K562 treated with DMSO at 1 percent for 48 hours (cell line): Measurements from ENCODE around the gene PCDHA13. TPM values are rescaled to one million over a fixed set of nuclear protein-coding genes. Genes with fewer than 3 reads are reported as not detected.

Experiments
- total RNA-seq: library from RNA; unstranded; fragments of 300-600 nt; gene quantifications from 2 replicates; pipeline ENCODE4 v1.2.3, GENCODE V29; 2022; ENCODE audit warnings: low replicate concordance; ENCODE audit errors: extremely low read depth

Gene PCDHA13, protein sequence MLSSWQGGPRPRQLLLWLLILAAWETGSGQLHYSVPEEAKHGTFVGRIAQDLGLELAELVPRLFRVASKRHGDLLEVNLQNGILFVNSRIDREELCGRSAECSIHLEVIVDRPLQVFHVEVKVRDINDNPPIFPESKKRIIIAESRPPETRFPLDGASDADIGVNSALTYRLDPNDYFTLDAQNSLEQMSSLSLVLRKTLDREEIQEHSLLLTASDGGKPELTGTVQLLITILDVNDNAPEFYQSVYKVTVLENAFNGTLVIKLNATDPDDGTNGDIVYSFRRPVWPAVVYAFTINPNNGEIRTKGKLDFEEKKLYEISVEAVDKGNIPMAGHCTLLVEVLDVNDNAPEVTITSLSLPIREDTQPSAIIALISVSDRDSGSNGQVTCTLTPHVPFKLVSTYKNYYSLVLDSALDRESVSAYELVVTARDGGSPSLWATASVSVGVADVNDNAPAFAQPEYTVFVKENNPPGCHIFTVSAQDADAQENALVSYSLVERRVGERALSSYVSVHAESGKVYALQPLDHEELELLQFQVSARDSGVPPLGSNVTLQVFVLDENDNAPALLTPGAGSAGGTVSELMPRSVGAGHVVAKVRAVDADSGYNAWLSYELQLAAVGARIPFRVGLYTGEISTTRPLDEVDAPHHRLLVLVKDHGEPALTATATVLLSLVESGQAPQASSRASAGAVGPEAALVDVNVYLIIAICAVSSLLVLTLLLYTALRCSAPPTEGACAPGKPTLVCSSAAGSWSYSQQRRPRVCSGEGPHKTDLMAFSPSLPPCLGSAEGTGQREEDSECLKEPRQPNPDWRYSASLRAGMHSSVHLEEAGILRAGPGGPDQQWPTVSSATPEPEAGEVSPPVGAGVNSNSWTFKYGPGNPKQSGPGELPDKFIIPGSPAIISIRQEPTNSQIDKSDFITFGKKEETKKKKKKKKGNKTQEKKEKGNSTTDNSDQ
- not detected in 2 replicates for total RNA-seq

DNA sequence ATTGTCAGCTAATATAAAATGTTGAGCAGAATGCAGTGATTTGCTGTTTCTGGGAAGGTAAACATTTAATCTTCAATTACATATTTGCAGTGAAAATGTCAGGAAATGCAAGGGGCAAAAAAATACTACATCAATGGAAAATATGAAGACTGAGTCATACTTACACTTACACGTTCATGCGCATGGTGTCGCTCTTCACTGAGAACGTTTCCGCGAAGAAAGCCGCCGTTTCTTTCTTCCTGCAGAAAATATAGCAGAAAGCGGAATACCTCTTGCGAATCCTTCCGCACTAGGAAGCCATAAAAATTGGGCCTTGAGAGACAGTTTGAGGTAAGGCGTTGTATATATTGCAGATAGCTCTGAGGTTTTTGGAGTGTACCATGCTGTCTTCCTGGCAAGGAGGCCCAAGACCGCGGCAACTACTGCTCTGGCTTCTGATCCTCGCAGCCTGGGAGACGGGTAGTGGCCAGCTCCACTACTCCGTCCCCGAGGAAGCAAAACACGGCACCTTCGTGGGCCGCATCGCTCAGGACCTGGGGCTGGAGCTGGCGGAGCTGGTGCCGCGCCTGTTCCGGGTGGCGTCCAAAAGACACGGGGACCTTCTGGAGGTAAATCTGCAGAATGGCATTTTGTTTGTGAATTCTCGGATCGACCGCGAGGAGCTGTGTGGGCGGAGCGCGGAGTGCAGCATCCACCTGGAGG is at the start of gene PCDHA13:
TSS of gene PCDHA13 (plus strand) at position 236 of the 702 bp plus-strand sequence. CDS start at position 381, 145 bp downstream.

DNA sequence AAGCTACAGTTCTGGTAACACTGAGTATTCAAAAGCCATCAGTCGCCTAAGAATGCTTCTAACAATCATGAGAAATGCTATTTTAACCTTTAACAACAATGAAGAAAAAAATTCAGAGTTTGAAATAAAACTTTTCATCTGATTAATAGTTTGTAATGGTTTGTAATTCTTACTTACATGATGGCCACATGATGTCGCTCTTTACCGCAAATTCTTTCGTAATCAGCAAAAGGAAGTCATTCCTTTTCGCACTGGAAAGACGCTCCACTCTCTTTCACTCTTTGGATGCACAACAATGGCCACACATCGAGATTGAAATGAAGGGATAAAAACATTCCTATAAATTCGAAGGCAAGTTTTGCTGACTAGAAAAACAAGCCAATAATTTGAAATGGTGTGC is 47.9 kb upstream of the PCDHA13 start, which contains the start of gene PCDHA7:
TSS of gene PCDHA7 (plus strand) at position 277 of the 400 bp plus-strand sequence. CDS start at position 392, 115 bp downstream.

DNA sequence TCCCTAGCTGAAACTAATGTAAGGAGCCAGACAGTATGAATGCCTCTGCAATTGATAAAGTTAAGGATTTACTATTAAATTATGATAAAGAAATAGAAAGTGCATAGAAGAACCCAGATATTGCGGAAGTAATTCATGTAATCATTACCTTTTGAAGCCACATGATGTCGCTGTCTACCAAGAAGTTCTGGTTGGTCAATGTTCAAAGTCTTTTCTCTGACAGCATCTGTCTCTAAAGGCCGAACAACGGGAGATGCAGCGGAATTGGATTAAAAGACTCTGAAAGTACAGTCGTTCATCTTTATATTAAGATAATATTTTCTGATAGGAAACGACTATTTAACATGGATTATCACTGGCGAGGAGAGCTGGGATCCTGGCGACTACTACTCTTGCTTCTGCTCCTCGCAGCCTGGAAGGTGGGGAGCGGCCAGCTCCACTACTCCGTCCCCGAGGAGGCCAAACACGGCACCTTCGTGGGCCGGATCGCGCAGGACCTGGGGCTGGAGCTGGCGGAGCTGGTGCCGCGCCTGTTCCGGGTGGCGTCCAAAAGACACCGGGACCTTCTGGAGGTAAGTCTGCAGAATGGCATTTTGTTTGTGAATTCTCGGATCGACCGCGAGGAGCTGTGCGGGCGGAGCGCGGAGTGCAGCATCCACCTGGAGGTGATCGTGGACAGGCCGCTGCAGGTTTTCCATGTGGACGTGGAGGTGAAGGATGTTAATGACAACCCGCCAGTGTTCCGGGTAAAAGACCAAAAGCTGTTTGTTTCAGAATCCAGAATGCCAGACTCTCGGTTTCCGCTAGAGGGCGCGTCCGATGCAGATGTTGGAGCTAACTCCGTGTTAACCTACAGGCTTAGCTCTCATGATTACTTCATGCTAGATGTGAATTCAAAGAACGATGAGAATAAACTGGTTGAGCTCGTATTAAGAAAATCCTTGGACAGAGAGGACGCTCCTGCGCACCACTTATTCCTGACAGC is 40.7 kb upstream of the PCDHA13 start, which contains the start of gene PCDHA8:
TSS of gene PCDHA8 (plus strand) at position 210 of the 985 bp plus-strand sequence. CDS start at position 345, 135 bp downstream.

DNA sequence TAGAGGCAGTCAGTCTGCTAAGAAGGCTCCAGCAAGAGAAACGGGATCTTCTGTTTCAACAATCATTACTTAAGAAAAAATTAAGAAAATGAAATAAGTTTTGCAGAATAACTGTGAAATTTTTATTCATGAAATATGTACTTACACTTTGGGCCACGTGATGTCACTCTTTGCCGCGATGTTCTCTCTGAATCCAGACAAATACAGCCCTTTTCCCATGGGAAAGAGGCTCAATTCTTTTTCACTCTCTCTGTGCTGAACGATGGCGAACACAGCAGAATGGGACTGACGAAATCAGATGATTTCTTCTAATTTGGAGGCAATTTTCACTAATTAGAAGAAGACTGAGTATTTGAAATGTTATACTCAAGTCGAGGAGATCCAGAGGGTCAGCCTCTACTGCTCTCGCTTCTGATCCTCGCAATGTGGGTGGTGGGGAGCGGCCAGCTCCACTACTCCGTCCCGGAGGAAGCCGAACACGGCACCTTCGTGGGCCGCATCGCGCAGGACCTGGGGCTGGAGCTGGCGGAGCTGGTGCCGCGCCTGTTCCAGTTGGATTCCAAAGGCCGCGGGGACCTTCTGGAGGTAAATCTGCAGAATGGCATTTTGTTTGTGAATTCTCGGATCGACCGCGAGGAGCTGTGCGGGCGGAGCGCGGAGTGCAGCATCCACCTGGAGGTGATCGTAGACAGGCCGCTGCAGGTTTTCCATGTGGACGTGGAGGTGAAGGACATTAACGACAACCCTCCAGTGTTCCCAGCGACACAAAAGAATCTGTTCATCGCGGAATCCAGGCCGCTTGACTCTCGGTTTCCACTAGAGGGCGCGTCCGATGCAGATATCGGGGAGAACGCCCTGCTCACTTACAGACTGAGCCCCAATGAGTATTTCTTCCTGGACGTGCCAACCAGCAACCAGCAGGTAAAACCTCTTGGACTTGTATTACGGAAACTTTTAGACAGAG is 33.5 kb upstream of the PCDHA13 start, which contains the start of gene PCDHA9:
TSS of gene PCDHA9 (plus strand) at position 244 of the 964 bp plus-strand sequence. CDS start at position 358, 114 bp downstream.

DNA sequence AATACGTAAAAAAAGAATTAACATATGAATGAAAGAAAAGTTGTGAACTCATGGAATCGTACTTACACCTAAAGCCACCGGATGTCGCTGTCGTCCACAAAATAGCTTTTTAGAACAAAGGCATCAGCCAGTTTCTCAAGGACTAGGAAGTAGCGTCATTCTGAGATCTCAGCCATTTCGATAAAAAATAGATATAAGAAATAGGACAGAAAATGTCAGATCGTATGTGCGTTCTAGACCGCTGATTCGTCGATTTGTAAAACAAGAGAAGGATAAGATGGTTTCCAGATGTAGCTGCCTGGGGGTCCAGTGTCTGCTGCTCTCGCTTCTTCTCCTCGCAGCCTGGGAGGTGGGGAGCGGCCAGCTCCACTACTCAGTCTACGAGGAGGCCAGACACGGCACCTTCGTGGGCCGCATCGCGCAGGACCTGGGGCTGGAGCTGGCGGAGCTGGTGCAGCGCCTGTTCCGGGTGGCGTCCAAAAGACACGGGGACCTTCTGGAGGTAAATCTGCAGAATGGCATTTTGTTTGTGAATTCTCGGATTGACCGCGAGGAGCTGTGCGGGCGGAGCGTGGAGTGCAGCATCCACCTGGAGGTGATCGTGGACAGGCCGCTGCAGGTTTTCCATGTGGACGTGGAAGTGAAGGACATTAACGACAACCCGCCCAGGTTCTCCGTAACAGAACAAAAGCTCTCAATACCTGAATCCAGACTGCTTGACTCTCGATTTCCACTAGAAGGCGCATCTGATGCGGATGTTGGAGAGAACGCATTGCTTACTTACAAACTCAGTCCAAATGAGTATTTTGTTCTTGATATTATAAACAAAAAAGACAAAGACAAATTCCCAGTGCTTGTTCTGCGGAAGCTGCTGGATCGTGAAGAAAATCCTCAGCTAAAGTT is 25.9 kb upstream of the PCDHA13 start, which contains the start of gene PCDHA10:
TSS of gene PCDHA10 (plus strand) at position 126 of the 903 bp plus-strand sequence. CDS start at position 278, 152 bp downstream.

DNA sequence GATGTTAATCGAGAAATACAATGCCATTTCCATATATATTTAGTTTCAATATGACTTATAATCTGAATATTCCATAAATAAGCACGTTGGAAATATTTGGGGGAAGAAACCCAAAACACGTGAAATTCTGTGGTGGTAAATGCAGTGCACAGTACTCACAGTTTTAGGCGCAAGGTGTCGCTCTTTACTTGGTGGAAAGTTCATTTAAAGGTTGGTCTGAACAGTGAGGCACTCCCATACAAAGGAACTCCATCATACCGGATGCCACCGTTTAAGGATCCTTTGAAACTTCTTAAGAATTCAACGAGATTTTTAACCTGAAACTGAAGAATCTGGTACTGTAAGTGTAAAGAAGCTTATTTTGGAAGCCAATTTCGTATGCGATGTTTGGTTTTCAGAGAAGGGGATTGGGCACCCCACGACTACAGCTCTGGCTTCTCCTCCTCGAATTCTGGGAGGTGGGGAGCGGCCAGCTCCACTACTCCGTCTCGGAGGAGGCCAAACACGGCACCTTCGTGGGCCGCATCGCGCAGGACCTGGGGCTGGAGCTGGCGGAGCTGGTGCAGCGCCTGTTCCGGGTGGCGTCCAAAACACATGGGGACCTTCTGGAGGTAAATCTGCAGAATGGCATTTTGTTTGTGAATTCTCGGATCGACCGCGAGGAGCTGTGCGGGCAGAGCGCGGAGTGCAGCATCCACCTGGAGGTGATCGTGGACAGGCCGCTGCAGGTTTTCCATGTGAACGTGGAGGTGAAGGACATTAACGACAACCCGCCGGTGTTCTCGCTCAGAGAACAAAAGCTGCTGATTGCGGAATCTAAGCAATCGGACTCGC is 13.0 kb upstream of the PCDHA13 start, which contains the start of gene PCDHA11:
TSS of gene PCDHA11 (plus strand) at position 237 of the 834 bp plus-strand sequence. CDS start at position 384, 147 bp downstream.

DNA sequence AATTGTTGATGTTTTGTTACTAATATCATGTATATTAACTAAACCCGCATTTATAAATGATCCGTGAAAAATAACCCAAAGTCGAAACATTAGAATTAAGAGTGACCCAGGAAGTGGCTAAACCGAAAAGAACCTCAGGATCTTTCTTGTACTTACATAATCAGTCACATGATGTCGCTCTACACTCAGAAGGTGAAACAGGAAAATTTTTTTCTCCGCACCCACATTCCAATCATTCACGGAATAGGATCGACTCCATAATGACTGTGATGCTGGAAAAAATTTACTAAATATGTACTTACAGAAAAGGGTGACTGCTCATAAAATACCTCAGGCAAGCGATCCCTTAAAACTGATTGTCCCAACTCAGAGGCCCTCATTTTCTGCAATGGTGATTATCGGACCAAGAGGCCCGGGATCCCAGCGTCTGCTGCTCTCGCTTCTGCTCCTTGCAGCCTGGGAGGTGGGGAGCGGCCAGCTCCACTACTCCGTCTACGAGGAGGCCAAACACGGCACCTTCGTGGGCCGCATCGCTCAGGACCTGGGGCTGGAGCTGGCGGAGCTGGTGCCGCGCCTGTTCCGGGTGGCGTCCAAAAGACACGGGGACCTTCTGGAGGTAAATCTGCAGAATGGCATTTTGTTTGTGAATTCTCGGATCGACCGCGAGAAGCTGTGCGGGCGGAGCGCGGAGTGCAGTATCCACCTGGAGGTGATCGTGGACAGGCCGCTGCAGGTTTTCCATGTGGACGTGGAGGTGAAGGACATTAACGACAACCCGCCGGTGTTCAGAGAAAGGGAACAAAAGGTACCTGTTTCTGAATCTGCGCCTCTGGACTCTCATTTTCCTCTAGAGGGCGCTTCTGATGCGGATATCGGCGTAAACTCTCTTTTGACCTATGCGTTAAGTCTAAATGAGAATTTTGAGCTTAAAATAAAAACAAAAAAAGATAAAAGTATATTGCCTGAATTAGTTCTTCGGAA is 6.5 kb upstream of the PCDHA13 start, which contains the start of gene PCDHA12:
TSS of gene PCDHA12 (plus strand) at position 224 of the 981 bp plus-strand sequence. CDS start at position 389, 165 bp downstream.

DNA sequence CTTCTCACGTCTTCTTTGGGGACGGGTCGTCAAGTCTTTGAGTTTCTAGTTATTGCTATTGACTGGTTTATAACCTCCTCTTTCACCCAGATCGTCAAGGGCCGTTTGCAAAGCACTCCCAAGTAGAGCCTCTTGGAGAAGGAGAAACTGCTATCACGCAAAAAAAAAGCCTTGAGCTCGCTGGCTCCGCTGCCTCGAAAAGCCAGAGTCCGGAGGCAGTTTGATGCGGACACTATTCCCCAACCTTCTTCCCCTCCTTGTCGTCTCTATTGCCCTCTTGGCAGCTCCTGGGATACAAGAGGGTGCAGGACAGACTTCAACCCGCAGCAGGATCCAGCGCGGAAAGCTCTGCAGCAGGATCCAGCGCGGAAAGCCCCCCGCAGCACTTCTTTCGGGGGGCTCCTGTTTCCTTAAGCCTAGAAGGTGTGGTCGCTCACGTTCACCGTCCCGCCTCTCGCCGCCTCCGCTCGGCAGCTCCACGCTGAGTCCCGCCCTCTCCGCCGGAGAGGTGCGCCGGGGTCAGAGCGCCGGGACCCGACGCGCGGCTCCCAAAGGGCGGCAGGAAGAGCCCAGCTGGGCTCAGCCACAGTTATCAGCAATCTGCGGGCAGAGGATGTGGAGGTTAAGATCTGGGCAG is 44.0 kb downstream of the PCDHA13 start, which contains the start of gene PCDHAC1:
TSS of gene PCDHAC1 (plus strand) at position 494 of the 637 bp plus-strand sequence. CDS start 594 bp downstream, outside the sequence.

Other genes starting within 250 kb of the PCDHA13 start
- gene CD14, start 248.9 kb upstream of the PCDHA13 start, total RNA-seq: not detected in 2 replicates
- gene TMCO6, start 242.7 kb upstream of the PCDHA13 start, total RNA-seq: not detected in 2 replicates
- not detected in 2 replicates for gene NDUFA2, start 234.5 kb upstream of the PCDHA13 start, total RNA-seq
- not detected in 2 replicates for gene IK, start 234.3 kb upstream of the PCDHA13 start, total RNA-seq
- gene WDR55, start 217.2 kb upstream of the PCDHA13 start, total RNA-seq: not detected in 2 replicates
- not detected in 2 replicates for gene DND1, start 208.5 kb upstream of the PCDHA13 start, total RNA-seq
- not detected in 2 replicates for gene HARS1, start 190.8 kb upstream of the PCDHA13 start, total RNA-seq
- gene HARS2, start 190.7 kb upstream of the PCDHA13 start, total RNA-seq: not detected in 2 replicates
- gene ZMAT2, start 181.7 kb upstream of the PCDHA13 start, total RNA-seq: not detected in 2 replicates
- not detected in 2 replicates for gene PCDHA1, start 96.0 kb upstream of the PCDHA13 start, total RNA-seq
- gene PCDHA2, start 87.3 kb upstream of the PCDHA13 start, total RNA-seq: not detected in 2 replicates
- gene PCDHA3, start 81.1 kb upstream of the PCDHA13 start, total RNA-seq: not detected in 2 replicates
- not detected in 2 replicates for gene PCDHA4, start 75.1 kb upstream of the PCDHA13 start, total RNA-seq
- gene PCDHA5, start 60.5 kb upstream of the PCDHA13 start, total RNA-seq: not detected in 2 replicates
- not detected in 2 replicates for gene PCDHA6, start 54.2 kb upstream of the PCDHA13 start, total RNA-seq
- not detected in 2 replicates for gene PCDHA7, start 47.9 kb upstream of the PCDHA13 start, total RNA-seq
- gene PCDHA8, start 40.9 kb upstream of the PCDHA13 start, total RNA-seq: not detected in 2 replicates
- not detected in 2 replicates for gene PCDHA9, start 33.7 kb upstream of the PCDHA13 start, total RNA-seq
- gene PCDHA10, start 26.2 kb upstream of the PCDHA13 start, total RNA-seq: not detected in 2 replicates
- gene PCDHA11, start 13.2 kb upstream of the PCDHA13 start, total RNA-seq: not detected in 2 replicates
- not detected in 2 replicates for gene PCDHA12, start 6.8 kb upstream of the PCDHA13 start, total RNA-seq
- gene PCDHAC1, start 44.2 kb downstream of the PCDHA13 start, total RNA-seq: not detected in 2 replicates
- gene PCDHAC2, start 84.4 kb downstream of the PCDHA13 start, total RNA-seq: not detected in 2 replicates
- not detected in 2 replicates for gene PCDHB1, start 169.2 kb downstream of the PCDHA13 start, total RNA-seq
- not detected in 2 replicates for gene PCDHB2, start 212.5 kb downstream of the PCDHA13 start, total RNA-seq
- not detected in 2 replicates for gene PCDHB3, start 218.3 kb downstream of the PCDHA13 start, total RNA-seq
- gene PCDHB4, start 239.7 kb downstream of the PCDHA13 start, total RNA-seq: not detected in 2 replicates